ENCODE results near the gene DCXR.

The DCXR gene

DNA sequence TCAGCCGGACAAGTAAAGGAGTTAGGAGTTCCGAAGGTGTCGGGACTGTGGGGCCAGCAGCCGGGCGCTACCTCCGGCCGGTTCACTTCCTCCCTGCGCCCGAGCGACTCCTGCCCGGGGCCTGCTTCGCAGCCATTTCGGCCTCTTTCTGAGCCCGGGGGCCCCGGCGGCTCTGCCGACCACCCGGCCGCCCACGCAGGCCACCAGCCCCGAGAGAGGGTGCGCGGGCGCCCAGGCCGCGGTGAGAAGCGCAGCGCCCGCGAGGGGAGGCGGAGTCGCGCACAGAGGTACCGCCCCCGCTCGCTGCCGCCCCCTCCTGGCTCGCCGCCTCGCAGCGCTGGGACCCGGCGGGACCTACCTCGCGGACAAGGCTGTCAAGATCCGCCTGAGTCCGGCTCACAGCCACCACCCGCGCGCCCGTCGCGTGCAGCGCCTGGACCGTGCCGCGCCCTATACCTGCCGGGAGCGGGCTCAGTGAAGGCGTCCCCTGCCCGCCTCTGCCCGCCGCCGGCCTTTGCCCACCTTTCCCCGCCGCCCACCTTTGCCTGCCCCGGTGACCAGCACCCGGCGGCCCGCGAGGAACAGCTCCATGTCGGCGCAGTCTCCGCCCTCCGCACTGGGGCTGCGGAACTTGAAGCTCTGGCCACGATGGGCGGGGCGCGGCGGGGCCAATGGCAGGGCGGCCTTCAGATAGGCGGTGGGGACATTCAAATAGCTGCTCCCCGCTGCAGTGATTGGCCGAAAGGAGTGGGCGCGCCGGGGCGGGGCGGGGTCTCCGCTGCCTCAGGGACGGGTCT is at the start of gene DCXR:
Gene DCXR, minus strand, starts transcription at position 606 of the 797 bp plus-strand sequence. Its CDS starts 15 bp downstream, at position 591.
- DNase-seq: peak; percentile 97

DNA sequence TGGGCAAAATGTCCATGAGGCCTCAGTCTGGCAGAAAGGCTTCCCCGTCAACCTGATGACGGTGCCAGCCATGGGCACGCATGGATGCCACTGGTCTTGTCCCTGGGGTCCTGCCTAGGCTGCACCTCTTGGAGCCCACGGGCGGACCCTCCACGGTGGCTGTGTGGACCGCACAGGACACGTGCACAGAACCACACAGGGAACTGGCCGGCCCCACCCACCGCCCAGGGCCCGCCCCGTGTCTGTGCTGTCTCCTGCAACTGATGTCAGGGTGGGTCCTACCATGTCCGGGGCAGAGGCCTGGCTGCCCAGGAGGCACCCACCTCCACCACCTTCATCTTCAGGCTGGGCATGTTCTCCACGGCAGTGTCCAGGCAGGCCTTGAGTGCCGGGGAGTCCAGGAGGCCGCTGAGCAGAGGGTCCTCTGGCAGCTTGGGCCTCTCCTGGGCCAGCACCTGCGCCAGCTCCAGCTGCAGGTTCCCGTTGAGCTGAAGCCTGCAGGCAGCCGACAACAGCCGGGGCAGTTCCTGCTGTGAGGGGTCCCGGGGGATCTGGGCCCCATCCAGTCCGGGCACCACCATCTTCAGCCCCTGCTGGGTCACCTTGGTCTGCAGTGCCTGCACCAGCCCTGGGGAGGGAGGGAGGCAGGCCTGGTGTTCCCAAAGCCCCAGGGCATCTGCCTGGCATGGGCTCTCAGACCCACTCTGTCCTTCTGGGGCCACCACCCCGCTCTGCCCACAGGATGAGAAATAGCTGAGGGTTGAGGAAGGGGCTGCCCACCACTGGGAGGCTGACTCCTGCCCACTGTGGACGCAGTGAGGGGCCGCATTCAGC is 48.7 kb upstream of the DCXR start:
- no peak for DNase-seq

- no peak for DNase-seq
These were observed 47.7 kb upstream of the DCXR start for GRCh38 chr17:82085031-82085861.

GRCh38 chr17:82084373-82085030 is 47.0 kb upstream of the DCXR start:
- no peak for DNase-seq

- DNase-seq: no peak
These were observed 46.2 kb upstream of the DCXR start for GRCh38 chr17:82083533-82084359.

GRCh38 chr17:82083009-82083408 is 45.5 kb upstream of the DCXR start:
- no peak for DNase-seq

DNA sequence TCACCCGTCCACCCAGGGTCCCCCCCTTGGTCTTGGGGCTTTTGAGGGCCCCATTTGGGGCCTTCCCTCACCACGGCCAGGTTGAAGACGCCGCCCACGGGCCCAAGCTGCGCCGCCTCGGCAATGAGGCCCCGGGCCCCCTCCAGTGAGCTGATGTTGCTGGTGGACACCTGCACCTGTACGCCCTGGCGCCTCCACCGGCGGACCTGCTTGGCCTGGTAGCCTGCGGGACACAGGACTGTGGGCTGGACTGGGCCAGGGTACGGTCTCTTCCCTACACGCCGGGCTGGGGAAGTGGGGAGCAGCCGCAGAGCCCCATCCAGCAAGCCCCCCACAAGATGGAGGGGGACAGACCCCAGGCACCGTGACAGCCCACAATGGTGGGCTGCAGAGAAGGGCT is 45.0 kb upstream of the DCXR start:
- DNase-seq: no peak

DNA sequence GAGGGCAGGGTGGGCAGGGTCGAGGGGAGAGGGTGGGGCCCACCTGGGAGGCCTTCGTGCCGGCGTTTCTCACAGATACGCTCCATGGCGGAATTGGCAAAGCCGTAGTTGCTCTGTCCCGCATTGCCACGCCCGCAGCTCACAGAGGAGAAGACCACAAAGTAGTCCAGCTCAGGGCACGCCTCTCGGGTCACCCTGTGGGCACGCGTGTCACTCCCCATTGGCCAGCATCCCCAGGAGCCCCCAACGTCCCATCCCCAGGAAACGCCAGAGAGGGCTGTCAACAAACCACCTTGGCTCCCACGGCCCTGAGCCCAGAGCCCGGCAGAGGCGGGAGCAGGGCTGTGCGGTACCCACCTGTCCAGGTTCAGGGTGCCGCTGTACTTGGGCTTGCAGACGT is 44.5 kb upstream of the DCXR start:
- DNase-seq: no peak

DNA sequence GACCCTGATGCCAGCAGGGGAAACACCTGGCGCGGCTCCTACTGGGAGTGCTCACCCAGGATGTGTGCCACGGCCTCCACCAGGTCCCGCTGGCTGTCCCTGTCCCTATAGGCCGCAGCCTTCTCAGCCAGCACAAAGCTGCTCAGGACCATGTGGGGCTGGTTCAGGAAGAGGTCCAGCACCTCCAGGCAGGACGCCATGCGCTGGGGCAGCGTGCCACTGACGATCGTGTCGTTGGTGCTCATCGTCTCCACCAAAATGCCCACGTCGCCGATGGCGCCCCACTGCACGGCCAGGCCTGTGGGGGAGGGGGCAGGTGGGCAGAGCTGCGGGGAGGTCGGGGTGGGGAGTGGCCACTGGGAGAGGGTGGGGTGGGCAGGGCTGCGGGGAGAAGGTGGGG is 44.0 kb upstream of the DCXR start:
- no peak for DNase-seq

DNA sequence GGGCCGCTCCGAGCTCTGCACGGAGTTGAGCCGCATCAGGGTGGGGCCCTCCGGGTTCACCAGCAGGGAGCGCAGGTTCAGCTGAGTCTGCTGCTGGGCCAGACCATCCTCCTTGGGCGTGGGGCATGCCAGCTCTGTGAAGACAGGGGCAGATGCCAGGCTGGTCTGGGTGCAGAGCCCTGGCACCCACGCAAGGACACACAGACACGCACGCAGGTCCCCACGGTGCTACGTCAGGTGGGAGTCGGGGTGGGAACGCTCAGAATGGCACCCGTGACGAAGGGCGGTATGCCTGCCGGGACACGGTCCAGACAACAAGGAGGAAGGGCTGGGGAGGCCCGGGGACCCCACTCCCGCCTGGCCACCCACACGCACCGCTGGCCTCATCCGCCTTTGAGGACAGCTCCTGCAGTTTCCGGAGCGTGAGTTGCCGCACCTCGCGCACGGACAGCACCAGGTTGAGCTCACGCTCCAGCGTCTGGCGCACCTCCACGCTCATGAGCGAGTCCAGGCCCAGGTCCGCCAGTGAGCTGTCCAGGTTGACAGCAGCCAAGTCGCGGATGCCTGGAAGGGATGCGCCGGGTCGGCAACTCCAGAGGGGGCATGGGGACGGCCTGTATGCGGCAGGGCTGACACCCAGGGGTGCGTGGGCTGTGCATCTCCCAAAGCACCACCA is 43.4 kb upstream of the DCXR start:
- DNase-seq: no peak

DNA sequence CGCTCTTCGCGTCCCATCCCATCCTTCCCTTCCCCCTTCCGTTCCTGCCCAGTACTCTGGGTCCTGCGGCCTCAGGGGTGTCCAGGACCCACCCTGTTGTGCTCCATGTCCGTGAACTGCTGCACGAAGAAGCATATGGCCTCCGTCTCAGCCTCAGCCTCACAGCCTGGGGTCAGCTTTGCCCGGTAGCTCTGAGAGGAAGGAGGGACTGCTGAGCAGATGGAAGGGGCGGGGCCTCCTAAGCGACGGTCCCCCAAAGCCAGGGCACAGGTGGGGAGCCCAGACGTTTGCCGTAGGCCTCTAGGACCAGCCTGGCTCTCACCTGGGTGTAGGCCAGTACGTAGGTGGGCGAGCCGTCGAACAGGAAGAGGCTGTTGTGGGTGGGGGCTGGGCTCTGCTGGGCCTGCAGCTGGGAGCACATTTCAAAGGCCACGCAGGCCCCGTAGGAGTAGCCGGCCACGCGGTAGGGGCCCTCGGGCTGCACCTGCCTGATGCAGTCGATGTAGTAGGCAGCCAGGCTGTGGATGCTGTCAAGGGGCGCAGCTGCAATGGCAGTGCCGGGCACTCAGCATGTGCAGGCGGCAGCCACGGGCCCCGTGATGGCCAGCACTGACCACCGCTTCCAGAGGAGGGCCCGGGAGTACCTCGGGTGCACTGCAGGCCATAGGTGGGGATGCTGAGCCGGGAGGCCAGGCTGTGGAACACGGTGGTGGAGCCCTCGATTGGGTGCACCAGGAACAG is 42.7 kb upstream of the DCXR start:
- no peak for DNase-seq

DNA sequence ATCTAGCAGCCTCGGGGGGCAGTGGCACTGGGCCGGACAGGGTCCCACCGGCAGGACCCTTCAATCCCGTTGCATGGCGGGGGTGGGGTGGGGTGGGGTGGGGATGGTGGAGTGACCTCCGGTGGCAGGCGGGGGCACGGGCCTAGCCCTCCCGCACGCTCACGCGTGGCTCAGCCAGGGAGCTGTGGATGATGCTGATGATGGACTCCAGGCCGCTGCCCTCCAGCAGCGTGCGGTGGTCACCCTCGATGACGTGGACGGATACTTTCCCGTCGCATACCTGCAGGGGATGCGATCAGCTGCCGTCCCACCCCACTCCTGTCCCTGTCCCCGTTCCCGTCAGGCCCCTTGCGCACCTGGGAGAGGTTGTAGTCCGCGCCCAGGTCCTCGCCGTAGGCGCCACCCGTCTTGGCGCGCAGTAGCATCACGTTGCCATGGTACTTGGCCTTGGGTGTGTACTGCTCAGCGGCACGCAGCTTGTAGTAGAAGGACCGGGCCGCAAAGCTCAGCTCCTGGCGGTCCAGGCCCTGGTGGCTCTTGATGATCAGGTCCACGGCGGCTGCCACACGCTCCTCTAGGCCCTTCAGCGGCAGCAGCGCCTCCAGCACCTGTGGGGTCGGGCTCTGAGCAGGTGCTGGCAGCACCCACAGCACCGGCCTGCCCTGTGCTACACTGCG is 41.6 kb upstream of the DCXR start:
- no peak for DNase-seq

GRCh38 chr17:82078433-82078832 is 40.9 kb upstream of the DCXR start:
- no peak for DNase-seq

- DNase-seq: no peak
These were observed 40.3 kb upstream of the DCXR start for GRCh38 chr17:82077617-82078358.

- DNase-seq: no peak
These were observed 39.5 kb upstream of the DCXR start for GRCh38 chr17:82076785-82077591.

DNA sequence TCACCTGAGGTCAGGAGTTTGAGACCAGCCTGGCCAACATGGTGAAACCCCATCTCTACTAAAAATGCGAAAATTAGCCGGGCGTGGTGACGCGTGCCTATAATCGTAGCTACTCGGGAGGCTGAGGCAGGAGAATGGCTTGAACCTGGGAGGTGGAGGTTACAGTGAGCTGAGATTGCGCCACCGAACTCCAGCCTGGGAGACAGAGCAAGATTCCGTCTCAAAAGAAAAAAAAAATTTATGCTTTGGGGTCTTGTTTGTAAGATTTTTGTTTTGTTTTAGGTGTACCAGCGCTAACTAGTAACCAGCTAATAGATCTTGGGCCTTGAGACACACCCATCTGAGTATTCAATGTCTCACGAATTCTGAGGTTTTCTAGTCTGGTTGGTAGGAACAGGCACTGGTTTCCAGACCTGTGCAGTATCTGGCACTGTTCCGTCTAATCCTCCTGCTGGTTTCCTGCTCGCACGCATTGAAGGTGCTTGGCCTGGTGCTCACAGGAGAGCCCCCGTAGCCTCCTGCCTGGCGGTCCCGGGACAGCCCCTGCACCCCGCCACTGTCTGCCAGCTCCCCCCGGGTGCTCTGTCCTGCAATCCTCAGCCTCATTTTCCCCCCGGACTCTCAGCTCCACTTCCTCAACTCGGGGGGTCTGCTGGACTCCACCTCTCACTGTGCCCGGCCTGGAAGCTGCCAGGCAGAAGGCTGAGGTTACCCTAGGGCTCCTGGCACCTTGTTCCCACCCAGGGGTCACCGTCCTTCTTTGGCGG is 38.7 kb upstream of the DCXR start:
- DNase-seq: no peak

GRCh38 chr17:82073446-82073845 is 35.9 kb upstream of the DCXR start:
- no peak for DNase-seq
